Suprapubic skin (tissue), 4 donors: ENCODE measurements around the gene FBLN1. TPM values are rescaled to one million over a fixed set of nuclear protein-coding genes. Genes with fewer than 3 reads are reported as not detected.

Experiments used
- DNase-seq, 2 donors: peaks; one replicate each; pipeline ENCODE4 v3.0.0-alpha.2; 2019; ENCODE audit warnings: low spot score in 2 of 2
- H3K27ac ChIP-seq: fragments of 200-600 bp; sonication (generic); one replicate; pipeline ENCODE4 v1.5.1; 2019
- H3K27me3 ChIP-seq: fragments of 200-600 bp; sonication (generic); one replicate; pipeline ENCODE4 v1.5.1; 2019
- H3K36me3 ChIP-seq: fragments of 200-600 bp; sonication (generic); one replicate; pipeline ENCODE4 v1.5.1; 2019
- H3K4me1 ChIP-seq: fragments of 200-600 bp; sonication (generic); one replicate; pipeline ENCODE4 v1.5.1; 2019
- H3K4me3 ChIP-seq: fragments of 200-600 bp; sonication (generic); one replicate; pipeline ENCODE4 v1.5.1; 2019; ENCODE audit warnings: mild to moderate bottlenecking
- H3K9me3 ChIP-seq: fragments of 200-600 bp; sonication (generic); one replicate; pipeline ENCODE4 v1.5.1; 2019
- EP300 ChIP-seq: sonication (generic); formaldehyde crosslinking; IDR thresholded peaks from one replicate; pipeline ENCODE4 v1.6.1; 2017; ENCODE audit warnings: antibody characterized with exemption
- POLR2A ChIP-seq, 2 donors: fragments of 450-650 bp; IDR thresholded peaks; one replicate each; pipeline ENCODE4 v1.6.1; 2017; ENCODE audit warnings: antibody characterized with exemption in 2 of 2, mild to moderate bottlenecking in 2 of 2, moderate library complexity in 2 of 2
- POLR2AphosphoS5 ChIP-seq, 3 donors: sonication (generic); formaldehyde crosslinking; IDR thresholded peaks; one replicate each; pipeline ENCODE4 v1.6.1; 2017; ENCODE audit warnings: antibody characterized with exemption in 3 of 3
- whole genome bisulfite sequencing: methylation state at CpG from one replicate; pipeline ENCODE4 v1.1.5; 2018; 5-methylcytosine and 5-hydroxymethylcytosine counted together
- total RNA-seq, 4 donors: library from RNA; depleted of rRNA; stranded (reverse); fragments of >200 nt; gene quantifications; one replicate each; pipeline ENCODE4 v1.1.0, GENCODE V29; 2016
- TF ChIP-seq, protein P1 (sequence below), 2 donors: fragments of 200-600 bp in 1 of 2; fragments of 450-650 bp in 1 of 2; sonication (generic) in 1 of 2; IDR thresholded peaks; one replicate each; pipeline ENCODE4 v1.5.1; 2016 to 2019; ENCODE audit warnings: antibody characterized with exemption in 2 of 2, mild to moderate bottlenecking in 1 of 2, moderate library complexity in 1 of 2

The FBLN1 gene
- total RNA-seq, 4 donors from 2014 or later, result 111 to 174 (median 139) TPM

DNA sequence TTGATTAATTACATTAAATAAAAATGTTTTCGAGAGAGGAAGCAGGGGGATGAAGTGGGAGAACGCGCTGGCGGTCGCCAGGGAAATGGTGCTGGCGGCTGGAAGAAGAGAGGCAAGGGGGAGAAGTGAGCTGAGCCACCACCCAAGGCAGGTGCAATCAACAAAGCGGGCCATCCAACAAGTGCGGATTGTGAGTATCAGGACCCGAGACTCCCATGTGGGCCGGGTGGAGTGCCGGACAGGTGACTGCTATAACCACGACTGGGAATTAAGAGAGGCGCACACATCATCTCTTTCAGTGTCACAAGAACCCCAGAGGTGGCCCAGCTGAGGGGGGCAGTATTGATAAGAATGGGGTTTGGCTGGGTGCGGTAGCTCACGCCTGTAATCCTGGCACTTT lies 127.8 kb downstream of the FBLN1 start:
- Histone ChIP-seq H3K36me3 (no peaks in the 10 kb centered on the region), H3K9me3 (no peaks in the 10 kb centered on the region), H3K27me3 (peaks cover 30% of the 10 kb centered on the region), H3K4me1 (peaks cover 14% of the 10 kb centered on the region), H3K4me3 (no peak overlapping the region), H3K27ac (no peak overlapping the region)
- no peak for DNase-seq
- TF ChIP-seq, protein P1, sequence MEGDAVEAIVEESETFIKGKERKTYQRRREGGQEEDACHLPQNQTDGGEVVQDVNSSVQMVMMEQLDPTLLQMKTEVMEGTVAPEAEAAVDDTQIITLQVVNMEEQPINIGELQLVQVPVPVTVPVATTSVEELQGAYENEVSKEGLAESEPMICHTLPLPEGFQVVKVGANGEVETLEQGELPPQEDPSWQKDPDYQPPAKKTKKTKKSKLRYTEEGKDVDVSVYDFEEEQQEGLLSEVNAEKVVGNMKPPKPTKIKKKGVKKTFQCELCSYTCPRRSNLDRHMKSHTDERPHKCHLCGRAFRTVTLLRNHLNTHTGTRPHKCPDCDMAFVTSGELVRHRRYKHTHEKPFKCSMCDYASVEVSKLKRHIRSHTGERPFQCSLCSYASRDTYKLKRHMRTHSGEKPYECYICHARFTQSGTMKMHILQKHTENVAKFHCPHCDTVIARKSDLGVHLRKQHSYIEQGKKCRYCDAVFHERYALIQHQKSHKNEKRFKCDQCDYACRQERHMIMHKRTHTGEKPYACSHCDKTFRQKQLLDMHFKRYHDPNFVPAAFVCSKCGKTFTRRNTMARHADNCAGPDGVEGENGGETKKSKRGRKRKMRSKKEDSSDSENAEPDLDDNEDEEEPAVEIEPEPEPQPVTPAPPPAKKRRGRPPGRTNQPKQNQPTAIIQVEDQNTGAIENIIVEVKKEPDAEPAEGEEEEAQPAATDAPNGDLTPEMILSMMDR (IDR thresholded peaks at IDR 0.05), result no peak
- TF ChIP-seq POLR2AphosphoS5 (IDR thresholded peaks at IDR 0.05) (no peak), POLR2A (IDR thresholded peaks at IDR 0.05) (no peak), EP300 (no peak)
- 93% methylated on average over 15 of the region's 15 CpGs for WGBS

DNA sequence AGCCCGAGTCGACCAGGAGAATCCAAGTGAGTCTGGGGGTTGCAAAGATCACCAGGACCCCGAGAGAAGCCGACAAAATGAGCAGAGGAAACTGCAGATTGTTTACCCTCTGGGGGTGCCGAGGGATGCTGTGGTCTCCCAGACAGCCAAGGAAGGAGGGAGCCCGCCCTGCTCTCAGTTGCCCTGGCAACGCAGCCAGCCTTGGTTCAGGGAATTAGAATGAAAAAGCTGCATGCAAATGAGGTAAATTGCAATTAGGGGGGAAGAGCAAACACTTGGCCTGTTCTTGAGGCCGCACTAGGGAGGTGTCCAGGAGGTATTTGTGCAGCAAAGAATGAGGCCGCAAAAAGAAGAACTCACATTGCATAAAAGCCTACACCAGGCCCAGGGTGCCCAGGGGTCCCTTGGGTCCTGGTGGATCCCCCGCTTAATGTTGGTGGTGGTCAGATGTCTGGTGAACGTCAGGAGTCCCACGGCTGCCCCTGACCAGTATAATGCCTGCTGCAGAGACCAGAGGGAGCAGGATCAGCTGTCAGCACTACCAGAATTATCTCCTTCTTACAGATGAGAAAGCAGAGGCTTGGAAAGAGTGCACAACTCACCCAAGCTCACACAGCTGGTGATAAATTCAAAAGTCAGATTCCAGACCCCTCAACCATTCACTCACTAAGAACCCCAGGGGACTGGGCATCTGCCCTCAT lies 128.6 kb downstream of the FBLN1 start:
- no peak for DNase-seq
- 72% methylated on average over 12 of the region's 12 CpGs for WGBS
- Histone ChIP-seq H3K27me3 (peaks cover 24% of the 10 kb centered on the region), H3K9me3 (no peaks in the 10 kb centered on the region), H3K27ac (no peak overlapping the region), H3K36me3 (no peaks in the 10 kb centered on the region), H3K4me3 (no peak overlapping the region), H3K4me1 (peaks cover 6% of the 10 kb centered on the region)
- TF ChIP-seq EP300, result no peak
- TF ChIP-seq POLR2A (IDR thresholded peaks at IDR 0.05), result no peak
- TF ChIP-seq, protein P1 (IDR thresholded peaks at IDR 0.05), result no peak
- no peak for TF ChIP-seq POLR2AphosphoS5 (IDR thresholded peaks at IDR 0.05)

DNA sequence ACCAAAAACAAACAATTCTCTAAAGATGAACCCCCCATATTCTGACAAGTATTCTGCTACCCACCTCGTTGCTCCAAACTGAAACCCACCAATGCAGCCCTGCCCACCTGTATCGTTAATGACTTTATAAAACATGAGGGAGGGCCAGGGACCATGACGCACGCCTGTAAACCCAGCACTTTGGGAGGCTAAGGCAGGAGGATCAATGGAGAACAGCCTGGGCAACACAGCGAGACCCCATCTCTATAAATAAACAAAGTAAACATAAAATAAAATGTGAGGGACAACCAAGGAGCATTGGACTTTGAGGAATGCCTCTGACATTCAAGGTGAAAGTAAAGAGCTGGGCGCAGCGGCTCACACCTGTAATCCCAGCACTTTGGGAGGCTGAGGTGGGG lies 129.2 kb downstream of the FBLN1 start:
- WGBS, result 89% methylated on average over 7 of the region's 7 CpGs
- no peak overlapping the region for H3K4me3 ChIP-seq
- TF ChIP-seq POLR2A (IDR thresholded peaks at IDR 0.05) (no peak), EP300 (no peak), POLR2AphosphoS5 (IDR thresholded peaks at IDR 0.05) (no peak)
- TF ChIP-seq, protein P1 (IDR thresholded peaks at IDR 0.05), result no peak
- no peak overlapping the region for H3K27ac ChIP-seq
- H3K9me3 ChIP-seq, result no peaks in the 10 kb centered on the region
- peaks cover 6% of the 10 kb centered on the region for H3K4me1 ChIP-seq
- no peaks in the 10 kb centered on the region for H3K36me3 ChIP-seq
- H3K27me3 ChIP-seq, result peaks cover 25% of the 10 kb centered on the region
- DNase-seq, result no peak

DNA sequence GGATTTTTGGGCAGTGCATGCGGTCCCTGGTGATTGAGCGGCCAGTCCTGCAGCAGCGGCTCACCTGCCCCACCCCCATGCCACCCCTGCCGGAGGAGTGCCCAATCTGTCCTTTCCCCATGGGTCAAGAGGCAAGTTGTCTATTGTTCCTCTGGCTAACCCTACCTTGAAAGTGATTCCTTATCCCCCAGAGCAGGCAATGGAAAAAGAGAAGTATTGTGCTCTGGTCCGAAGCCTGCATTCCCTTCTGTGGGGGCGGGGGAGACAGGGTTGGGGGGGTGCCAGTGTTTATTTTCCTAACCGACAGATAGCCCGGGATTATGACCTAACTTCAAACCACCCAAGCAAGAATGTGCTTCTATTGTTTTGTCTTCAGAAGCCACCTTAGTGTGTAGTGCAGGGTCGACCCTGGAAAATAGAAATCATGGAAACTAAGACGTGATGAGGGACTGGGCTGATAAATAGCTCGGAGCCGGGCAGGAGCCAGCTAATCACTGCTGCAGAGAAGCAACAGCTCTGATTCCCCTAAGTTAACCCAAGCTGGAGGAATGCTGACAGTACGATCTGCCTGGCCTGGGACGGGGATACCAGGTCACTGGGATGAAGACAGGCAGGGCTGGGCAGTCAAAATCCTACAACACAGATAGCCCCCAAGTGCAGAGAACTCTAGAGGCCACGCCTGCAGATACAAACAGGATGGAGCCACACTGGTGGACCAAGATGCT lies 130.3 kb downstream of the FBLN1 start:
- DNase-seq, result no peak
- H3K4me3 ChIP-seq, result no peak overlapping the region
- TF ChIP-seq POLR2AphosphoS5 (IDR thresholded peaks at IDR 0.05), result no peak
- no peak for TF ChIP-seq POLR2A (IDR thresholded peaks at IDR 0.05)
- TF ChIP-seq, protein P1 (IDR thresholded peaks at IDR 0.05), result no peak
- 51% methylated on average over 14 of the region's 15 CpGs for WGBS
- H3K9me3 ChIP-seq, result no peaks in the 10 kb centered on the region
- peaks cover 24% of the 10 kb centered on the region for H3K27me3 ChIP-seq
- H3K4me1 ChIP-seq, result peaks cover 6% of the 10 kb centered on the region
- no peaks in the 10 kb centered on the region for H3K36me3 ChIP-seq
- no peak overlapping the region for H3K27ac ChIP-seq

DNA sequence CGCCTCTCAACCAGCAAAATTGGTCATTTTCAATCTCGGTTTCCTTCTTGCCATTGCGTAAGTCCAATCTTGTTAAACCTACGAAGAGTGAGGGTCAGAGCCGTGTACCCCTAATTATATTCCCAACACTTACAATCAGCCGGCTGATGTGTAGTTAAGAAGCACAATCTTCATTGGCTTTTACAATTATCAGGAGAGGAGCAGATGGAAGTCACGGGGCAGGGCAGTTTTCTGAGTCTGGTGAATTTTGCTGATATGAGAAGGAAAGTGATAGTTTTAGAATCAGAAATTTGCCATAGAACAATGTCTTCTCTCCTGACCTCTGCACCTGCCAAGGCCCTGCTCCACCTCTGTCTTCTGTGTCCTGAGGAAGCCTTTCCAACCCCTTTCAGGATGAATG lies 134.0 kb downstream of the FBLN1 start:
- WGBS, result 91% methylated on average over 7 of the region's 7 CpGs

More for the DNA sequence above, 134.0 kb downstream of the FBLN1 start:
- Histone ChIP-seq H3K9me3 (no peaks in the 10 kb centered on the region), H3K4me3 (no peak overlapping the region), H3K4me1 (peaks cover 22% of the 10 kb centered on the region), H3K27ac (no peak overlapping the region), H3K36me3 (no peaks in the 10 kb centered on the region), H3K27me3 (peaks cover 16% of the 10 kb centered on the region)
- peak in 1 of 2 donors; percentile 16 for DNase-seq
- TF ChIP-seq POLR2A (IDR thresholded peaks at IDR 0.05) (no peak), EP300 (no peak), POLR2AphosphoS5 (IDR thresholded peaks at IDR 0.05) (no peak)
- TF ChIP-seq, protein P1 (IDR thresholded peaks at IDR 0.05), result no peak
